Testis (tissue), 3 donors: Measurements from ENCODE around the gene NET1. TPM values are rescaled to one million over a fixed set of nuclear protein-coding genes. Genes with fewer than 3 reads are reported as not detected.

Experiments
- DNase-seq: peaks from one replicate; pipeline ENCODE4 v3.0.0-alpha.2; 2019
- H3K27ac ChIP-seq, 2 donors: fragments of 200-600 bp; sonication (generic); one replicate each; pipeline ENCODE4 v1.5.1; 2019
- H3K27me3 ChIP-seq: fragments of 200-600 bp; sonication (generic); one replicate; pipeline ENCODE4 v1.5.1; 2019
- H3K36me3 ChIP-seq: fragments of 200-600 bp; sonication (generic); one replicate; pipeline ENCODE4 v1.5.1; 2017; ENCODE audit warnings: low read depth; ENCODE audit errors: missing control alignments
- H3K4me1 ChIP-seq: fragments of 200-600 bp; sonication (generic); one replicate; pipeline ENCODE4 v1.5.1; 2019
- H3K4me3 ChIP-seq, 2 donors: fragments of 200-600 bp; sonication (generic); one replicate each; pipeline ENCODE4 v1.5.1; 2017 to 2019
- H3K9me3 ChIP-seq: fragments of 200-600 bp; sonication (generic); one replicate; pipeline ENCODE4 v1.5.1; 2017
- CTCF ChIP-seq, 3 experiments: fragments of 450-650 bp in 2 of 3; fragments of 200-600 bp in 1 of 3; sonication (generic) in 1 of 3; IDR thresholded peaks; one replicate each; pipeline ENCODE4 v1.5.1; 2016 to 2019; ENCODE audit warnings: antibody characterized with exemption in 3 of 3, mild to moderate bottlenecking in 2 of 3, moderate library complexity in 1 of 3
- POLR2A ChIP-seq: fragments of 450-650 bp; IDR thresholded peaks from one replicate; pipeline ENCODE4 v1.6.1; 2017; ENCODE audit warnings: antibody characterized with exemption, mild to moderate bottlenecking, moderate library complexity
- WGBS, 2 donors: methylation state at CpG; one replicate each; pipeline ENCODE4 v1.1.5; 2018; 5-methylcytosine and 5-hydroxymethylcytosine counted together
- intact Hi-C: fragments of 100-400 bp; cut with DNase I; formaldehyde crosslinking; loops from one replicate; pipeline ENCODE4 v1.15.1; 2023; ENCODE audit warnings: low total_unique reads
- polyA plus RNA-seq: library from polyadenylated mRNA; stranded (reverse); fragments of 350-450 nt; fragmentation: Illumina TruSeq; extraction: RNeasy Lipid Tissue Mini Kit (QIAGEN cat#74804); gene quantifications from one replicate; pipeline ENCODE4 v1.2.3, GENCODE V29; 2014; ENCODE audit warnings: low read depth, low replicate concordance; ENCODE audit not compliant: insufficient read depth
- total RNA-seq, 2 donors: library from RNA; depleted of rRNA; stranded (reverse); fragments of >200 nt; gene quantifications; one replicate each; pipeline ENCODE4 v1.2.3, GENCODE V29; 2016

Gene NET1
- total and polyA plus RNA-seq, 3 donors from 2014 or later = 29.7 to 40.7 (median 39.9) TPM

- intact Hi-C loops = no loop called here
These were observed 92.1 kb downstream of the NET1 start for GRCh38 chr10:5504146-5505072.

DNA sequence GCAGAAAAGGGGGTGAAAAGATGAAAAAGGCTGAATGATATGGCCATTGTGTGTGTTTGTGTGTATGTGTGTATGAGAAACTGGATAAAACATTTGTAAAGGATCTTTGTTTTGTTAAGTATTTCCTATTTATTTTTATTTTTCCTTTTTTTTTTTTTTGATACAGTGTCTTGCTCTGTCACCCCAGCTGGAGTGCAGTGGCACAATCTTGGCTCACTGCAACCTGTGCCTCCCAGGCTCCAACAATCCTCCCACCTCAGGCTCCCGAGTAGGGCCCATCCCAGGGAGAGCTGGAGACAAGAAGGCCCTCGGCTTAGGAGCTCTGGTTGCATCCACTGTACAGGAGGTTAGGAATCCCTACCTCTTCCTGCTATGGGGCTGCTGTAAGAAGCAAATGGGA lies 93.9 kb downstream of the NET1 start:
- no peak overlapping the region for H3K4me3 ChIP-seq
- H3K27me3 ChIP-seq = no peaks in the 10 kb centered on the region
- WGBS, 2 donors = 51 to 96% methylated on average over 2 of the region's 2 CpGs
- H3K27ac ChIP-seq = no peak overlapping the region
- intact Hi-C loops = no loop called here
- TF ChIP-seq CTCF (IDR thresholded peaks at IDR 0.05) = no peak
- H3K36me3 ChIP-seq = no peaks in the 10 kb centered on the region
- H3K4me1 ChIP-seq = no peaks in the 10 kb centered on the region
- H3K9me3 ChIP-seq = no peaks in the 10 kb centered on the region
- DNase-seq = peak; percentile 29

More at GRCh38 chr10:5504146-5505072, 92.1 kb downstream of the NET1 start:
- Histone ChIP-seq H3K36me3 (no peaks in the 10 kb centered on the region), H3K4me3 (no peak overlapping the region), H3K27me3 (no peaks in the 10 kb centered on the region), H3K27ac (no peak overlapping the region), H3K9me3 (no peaks in the 10 kb centered on the region), H3K4me1 (no peaks in the 10 kb centered on the region)
- DNase-seq = no peak
- WGBS, 2 donors = 72 to 89% methylated on average over 16 to 18 of the region's 18 CpGs
- no peak for TF ChIP-seq CTCF (IDR thresholded peaks at IDR 0.05)
- TF ChIP-seq POLR2A = no peak

- intact Hi-C loops = no loop called here
- Histone ChIP-seq H3K36me3 (no peaks in the 10 kb centered on the region), H3K27ac (no peak overlapping the region), H3K27me3 (no peaks in the 10 kb centered on the region), H3K4me3 (no peak overlapping the region), H3K9me3 (no peaks in the 10 kb centered on the region), H3K4me1 (no peaks in the 10 kb centered on the region)
- no peak for DNase-seq
- 94 to 96% methylated on average over 4 to 19 of the region's 19 CpGs for WGBS, 2 donors
- TF ChIP-seq POLR2A = no peak
- TF ChIP-seq CTCF (IDR thresholded peaks at IDR 0.05) = no peak
These were observed 94.6 kb downstream of the NET1 start for GRCh38 chr10:5506751-5507648.

DNA sequence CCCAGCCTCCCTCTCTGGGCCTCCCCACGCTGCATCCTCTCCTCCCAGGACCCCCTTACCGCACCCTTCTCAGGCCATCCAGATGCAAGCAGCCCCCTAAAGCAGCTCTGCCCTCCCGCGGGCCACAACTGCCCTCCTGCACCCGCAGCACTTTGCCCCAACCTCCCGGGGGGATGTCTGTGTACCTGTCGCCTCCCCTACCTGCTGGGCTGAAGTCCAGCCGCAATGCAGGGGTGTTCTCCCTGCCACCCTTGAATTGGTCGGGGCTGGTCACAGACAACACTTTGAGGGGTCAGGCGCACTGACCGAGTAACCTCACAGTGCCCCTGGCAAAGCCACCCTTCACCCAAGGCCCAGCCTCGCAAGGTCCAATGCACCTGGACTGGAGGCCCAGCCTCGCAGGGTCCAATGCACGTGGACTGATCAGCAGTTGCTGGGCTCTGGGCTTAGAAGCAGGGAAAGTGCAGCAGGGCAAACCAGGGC lies 95.3 kb downstream of the NET1 start:
- H3K36me3 ChIP-seq = no peaks in the 10 kb centered on the region
- no peak overlapping the region for H3K27ac ChIP-seq
- no peak overlapping the region for H3K4me3 ChIP-seq
- TF ChIP-seq CTCF (IDR thresholded peaks at IDR 0.05) = no peak
- no peak for TF ChIP-seq POLR2A
- no peak for DNase-seq
- H3K27me3 ChIP-seq = no peaks in the 10 kb centered on the region
- intact Hi-C loops = no loop called here
- no peaks in the 10 kb centered on the region for H3K9me3 ChIP-seq
- H3K4me1 ChIP-seq = no peaks in the 10 kb centered on the region
- 92 to 99% methylated on average over 11 to 14 of the region's 14 CpGs for WGBS, 2 donors
